PC-9 (cell line): ENCODE measurements around the gene ATP6V0B. TPM values are rescaled to one million over a fixed set of nuclear protein-coding genes. Genes with fewer than 3 reads are reported as not detected.
A peak's percentile ranks its signal among the peaks of the same experiment; 100 is the strongest.

Experiments used
- BruUV-seq: library from RNA; stranded (reverse); fragments of 400-500 nt; replicated peaks from 2 replicates; lab custom pipeline; 2021; lab: Mats Ljungman, UMichigan
- CTCF ChIA-PET: fragments of 300-600 bp; sonication (Branson Sonifier 250); formaldehyde crosslinking; loops from one replicate; lab custom pipeline; 2022; ENCODE audit warnings: antibody characterized with exemption; lab: Charles Lee
- POLR2A ChIA-PET: fragments of 300-600 bp; sonication (Branson Sonifier 250); formaldehyde crosslinking; loops from one replicate; lab custom pipeline; 2022; ENCODE audit warnings: antibody characterized with exemption; ENCODE audit not compliant: unreplicated experiment; lab: Charles Lee
- DNase-seq, 2 experiments: peaks; one replicate each; pipeline versions ENCODE4 v3.0.0 to v3.0.0-alpha.2; 2015 to 2022; ENCODE audit warnings: mixed read lengths in 1 of 2
- H2AFZ ChIP-seq: fragments of 200-600 bp; sonication (generic); 2 replicates; pipeline ENCODE4 v1.8.1; 2017; ENCODE audit warnings: antibody characterized with exemption
- H3F3A ChIP-seq: fragments of 200-600 bp; sonication (generic); 2 replicates; pipeline ENCODE4 v1.8.1; 2017; ENCODE audit warnings: antibody characterized with exemption, mild to moderate bottlenecking, low read depth; ENCODE audit not compliant: insufficient read depth
- H3K27ac ChIP-seq: fragments of 200-600 bp; sonication (generic); 2 replicates; pipeline ENCODE4 v1.6.1; 2016; ENCODE audit warnings: mixed run types
- H3K27me3 ChIP-seq: fragments of 200-600 bp; sonication (generic); 2 replicates; pipeline ENCODE4 v1.6.1; 2016; ENCODE audit warnings: low read depth, mixed run types; ENCODE audit not compliant: insufficient read depth
- H3K36me3 ChIP-seq: fragments of 200-600 bp; sonication (generic); 2 replicates; pipeline ENCODE4 v1.6.1; 2016; ENCODE audit warnings: low read depth, mixed run types
- H3K4me1 ChIP-seq: fragments of 200-600 bp; sonication (generic); replicated peaks from 2 replicates; pipeline ENCODE4 v1.6.1; 2016; ENCODE audit warnings: mixed run types; ENCODE audit not compliant: insufficient read depth
- H3K4me2 ChIP-seq: fragments of 200-600 bp; sonication (generic); 2 replicates; pipeline ENCODE4 v1.6.1; 2017; ENCODE audit warnings: mixed run types
- H3K4me3 ChIP-seq: fragments of 200-600 bp; sonication (generic); 2 replicates; pipeline ENCODE4 v1.6.1; 2016; ENCODE audit warnings: mixed run types
- H3K79me2 ChIP-seq: fragments of 200-600 bp; sonication (generic); 2 replicates; pipeline ENCODE4 v1.6.1; 2017; ENCODE audit warnings: low read depth, mixed run types
- H3K9me2 ChIP-seq: fragments of 200-600 bp; sonication (generic); 2 replicates; pipeline ENCODE4 v1.8.1; 2017; ENCODE audit warnings: mild to moderate bottlenecking; ENCODE audit not compliant: insufficient read depth
- H3K9me3 ChIP-seq: fragments of 200-600 bp; sonication (generic); 2 replicates; pipeline ENCODE4 v1.8.1; 2016; ENCODE audit warnings: low read depth; ENCODE audit not compliant: insufficient read depth
- H4K20me1 ChIP-seq: fragments of 200-600 bp; sonication (generic); 2 replicates; pipeline ENCODE4 v1.8.1; 2017; ENCODE audit not compliant: insufficient read depth
- EZH2 ChIP-seq: fragments of 200-600 bp; sonication (generic); IDR thresholded peaks from 2 replicates; pipeline ENCODE4 v1.8.0; 2017; ENCODE audit warnings: antibody characterized with exemption, low read depth
- intact Hi-C: fragments of 100-400 bp; cut with micrococcal nuclease; formaldehyde crosslinking; loops from one replicate; pipeline ENCODE4 v1.10.0; 2022; ENCODE audit not compliant: unreplicated experiment
- total RNA-seq: library from RNA; stranded (reverse); gene quantifications from 2 replicates; pipeline ENCODE4 v1.2.3, GENCODE V29; 2021
- TF ChIP-seq, protein P1 (sequence below): fragments of 200-600 bp; sonication (generic); conservative IDR thresholded peaks from 2 replicates; pipeline ENCODE4 v1.6.1; 2017; ENCODE audit warnings: mixed run types, antibody characterized with exemption, mild to moderate bottlenecking, moderate library complexity

ATP6V0B gene
- total RNA-seq, 1 experiment from 2014 or later, result 125 TPM

DNA sequence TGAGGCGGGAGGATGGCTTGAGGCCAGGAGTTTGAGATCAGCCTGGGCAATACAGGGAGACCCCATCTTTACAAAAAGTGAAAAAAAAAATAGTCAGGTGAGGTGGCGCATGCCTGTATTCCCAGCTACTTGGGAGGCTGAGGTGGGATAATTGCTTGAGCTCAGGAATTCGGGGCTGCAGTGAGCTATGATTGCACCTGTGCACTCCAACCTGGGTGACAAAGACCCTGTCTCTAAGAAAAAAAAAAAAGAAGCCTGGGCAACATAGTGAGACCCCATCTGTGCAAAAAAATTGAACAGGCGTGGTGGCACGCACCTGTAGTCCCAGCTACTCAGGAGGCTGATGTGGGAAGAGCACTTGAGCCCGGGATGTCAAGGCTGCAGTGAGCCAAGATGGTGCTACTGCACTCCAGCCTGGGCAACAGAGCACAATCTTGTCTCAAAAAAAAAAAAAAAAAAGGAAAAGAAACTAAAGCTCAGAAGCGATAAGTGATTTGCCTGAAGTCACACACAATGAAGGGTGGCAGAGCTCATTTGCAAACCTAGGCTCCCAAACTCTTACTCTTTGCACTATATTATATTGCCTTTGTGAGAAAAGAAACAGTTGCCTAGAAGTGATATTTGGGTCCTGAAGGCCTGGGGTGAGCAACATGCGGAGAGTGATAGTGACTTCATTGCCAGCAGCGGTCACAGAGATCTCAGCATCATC lies 18.6 kb downstream of the ATP6V0B start:
- Histone ChIP-seq H2AFZ (no peak overlapping the region), H3K4me2 (peak overlapping the region; percentile 97), H3K9me2 (no peaks in the 10 kb centered on the region), H3K4me3 (peak overlapping the region; percentile 59; the same call in 1 of the 2 replicates), H3K36me3 (no peaks in the 10 kb centered on the region), H3K4me1 (peaks cover 25% of the 10 kb centered on the region), H3K79me2 (no peaks in the 10 kb centered on the region), H3K9me3 (no peaks in the 10 kb centered on the region), H3F3A (peaks cover 49% of the 10 kb centered on the region), H3K27ac (no peak overlapping the region; the same call in 1 of the 2 replicates), H3K27me3 (no peaks in the 10 kb centered on the region), H4K20me1 (no peaks in the 10 kb centered on the region; the same call in 1 of the 2 replicates)
- CTCF ChIA-PET, result interaction anchor here (0.6 to 0.9 kb wide), 3 partner anchors 43 to 68 kb away, joined by 3 to 11 read pairs (median 3); no protein-coding TSS in a partner anchor
- no TSS peak for BruUV-seq
- no peak for TF ChIP-seq EZH2
- TF ChIP-seq, protein P1, sequence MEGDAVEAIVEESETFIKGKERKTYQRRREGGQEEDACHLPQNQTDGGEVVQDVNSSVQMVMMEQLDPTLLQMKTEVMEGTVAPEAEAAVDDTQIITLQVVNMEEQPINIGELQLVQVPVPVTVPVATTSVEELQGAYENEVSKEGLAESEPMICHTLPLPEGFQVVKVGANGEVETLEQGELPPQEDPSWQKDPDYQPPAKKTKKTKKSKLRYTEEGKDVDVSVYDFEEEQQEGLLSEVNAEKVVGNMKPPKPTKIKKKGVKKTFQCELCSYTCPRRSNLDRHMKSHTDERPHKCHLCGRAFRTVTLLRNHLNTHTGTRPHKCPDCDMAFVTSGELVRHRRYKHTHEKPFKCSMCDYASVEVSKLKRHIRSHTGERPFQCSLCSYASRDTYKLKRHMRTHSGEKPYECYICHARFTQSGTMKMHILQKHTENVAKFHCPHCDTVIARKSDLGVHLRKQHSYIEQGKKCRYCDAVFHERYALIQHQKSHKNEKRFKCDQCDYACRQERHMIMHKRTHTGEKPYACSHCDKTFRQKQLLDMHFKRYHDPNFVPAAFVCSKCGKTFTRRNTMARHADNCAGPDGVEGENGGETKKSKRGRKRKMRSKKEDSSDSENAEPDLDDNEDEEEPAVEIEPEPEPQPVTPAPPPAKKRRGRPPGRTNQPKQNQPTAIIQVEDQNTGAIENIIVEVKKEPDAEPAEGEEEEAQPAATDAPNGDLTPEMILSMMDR, result no peak
- POLR2A ChIA-PET, result interaction anchor here (0.5 to 0.7 kb wide), 2 partner anchors 35 to 708 kb away, joined by 4 to 9 read pairs; partner anchors contain the start of gene C1orf210
- DNase-seq, result no peak
- intact Hi-C loops, result loop anchor here (5.0 kb wide), 2 partner anchors 39 to 231 kb away; partner anchors contain the start of gene SLC6A9

DNA sequence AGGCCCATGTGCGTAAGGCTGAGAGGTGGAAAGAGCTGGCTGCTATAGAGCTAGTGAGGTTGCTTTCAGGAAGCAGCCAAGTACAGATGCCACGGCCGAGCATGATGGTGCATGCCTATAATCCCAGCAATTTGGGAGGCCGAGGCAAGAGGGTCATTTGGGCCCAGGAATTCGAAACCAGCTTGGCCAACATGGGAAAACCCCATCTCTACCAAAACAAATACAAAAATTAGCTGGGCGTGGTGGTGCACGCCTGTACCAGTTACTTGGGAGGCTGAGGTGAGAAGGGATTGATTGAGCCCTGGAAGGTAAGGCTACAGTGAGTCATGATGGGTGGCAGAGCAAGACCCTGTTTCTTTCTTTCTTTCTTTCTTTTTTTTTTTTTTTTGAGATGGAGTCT lies 19.3 kb downstream of the ATP6V0B start:
- no peak overlapping the region for H2AFZ ChIP-seq
- intact Hi-C loops, result loop anchor here (5.0 kb wide), 2 partner anchors 38 to 232 kb away; partner anchors contain the start of gene SLC6A9
- DNase-seq, result peak in 1 of 2 experiments; percentile 6
- no peaks in the 10 kb centered on the region for H3K79me2 ChIP-seq
- no peaks in the 10 kb centered on the region for H3K9me3 ChIP-seq
- no peak overlapping the region for H3K4me2 ChIP-seq
- no peaks in the 10 kb centered on the region; the same call in 1 of the 2 replicates for H4K20me1 ChIP-seq
- H3K4me1 ChIP-seq, result peaks cover 25% of the 10 kb centered on the region
- H3F3A ChIP-seq, result peaks cover 49% of the 10 kb centered on the region
- no TSS peak for BruUV-seq
- no peaks in the 10 kb centered on the region for H3K9me2 ChIP-seq
- no peak overlapping the region for H3K4me3 ChIP-seq
- H3K27me3 ChIP-seq, result no peaks in the 10 kb centered on the region
- no peak overlapping the region for H3K27ac ChIP-seq
- H3K36me3 ChIP-seq, result no peaks in the 10 kb centered on the region
- CTCF ChIA-PET, result interaction anchor here (0.6 to 0.9 kb wide), 2 partner anchors 37 to 54 kb away, joined by 6 to 11 read pairs; partner anchors contain the start of gene SLC6A9
- TF ChIP-seq EZH2, result no peak
- TF ChIP-seq, protein P1, result no peak
- POLR2A ChIA-PET, result no interaction called here

DNA sequence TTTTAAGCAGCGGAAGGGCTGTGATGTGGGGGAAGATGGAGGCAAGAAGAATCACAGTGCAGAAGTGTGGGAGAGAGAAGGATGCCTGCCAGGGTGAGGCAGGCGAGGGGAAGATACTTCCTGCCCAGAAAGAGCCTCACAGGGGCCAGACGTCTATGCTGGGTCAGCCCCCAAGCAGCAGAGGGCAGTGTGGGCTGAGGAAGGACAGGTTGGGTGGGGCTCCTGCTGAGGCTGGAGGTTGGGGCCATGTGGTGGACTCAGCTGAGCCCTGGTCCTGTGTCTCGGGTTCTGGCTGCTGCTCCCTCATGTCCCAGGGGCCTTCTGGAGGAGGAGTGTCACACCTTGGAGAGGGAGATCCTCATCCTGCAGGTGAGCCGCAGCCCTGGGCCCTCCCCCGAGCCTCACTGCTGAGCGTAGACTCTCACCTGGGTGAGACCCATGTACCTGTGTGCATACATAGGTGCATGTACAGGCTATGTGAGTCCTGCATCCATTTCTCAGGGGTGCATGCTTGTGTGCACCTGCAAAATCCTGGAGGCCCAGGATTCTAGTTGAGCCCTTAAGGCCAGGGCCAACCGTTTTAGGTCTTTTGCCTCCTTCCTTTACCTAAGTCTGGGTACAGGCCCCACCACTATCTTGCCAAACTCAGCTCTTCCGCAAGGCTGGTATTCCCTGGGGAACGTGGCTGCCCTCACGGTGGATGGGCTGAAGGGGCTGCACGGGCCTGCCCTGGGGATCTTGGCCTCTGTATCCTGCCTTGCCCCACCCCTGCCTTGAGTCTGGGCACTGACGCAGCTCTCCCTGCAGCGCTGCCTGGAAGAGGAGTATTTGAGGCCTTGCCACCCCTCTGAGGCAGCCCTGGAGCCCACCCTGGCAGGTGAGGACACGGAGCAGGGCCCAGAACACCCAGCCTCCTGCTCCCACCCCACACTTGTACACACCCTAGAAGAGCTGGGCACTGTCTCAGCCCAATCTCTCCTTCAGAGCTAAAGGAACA lies 20.3 kb downstream of the ATP6V0B start:
- no peak overlapping the region for H3K4me3 ChIP-seq
- H4K20me1 ChIP-seq, result no peaks in the 10 kb centered on the region; the same call in none of the 2 replicates
- peaks cover 58% of the 10 kb centered on the region for H3F3A ChIP-seq
- H3K36me3 ChIP-seq, result 0 out of 2 replicates have a peak, but pooled peaks cover under 1% of the 10 kb centered on the region
- intact Hi-C loops, result loop anchor here (5.0 kb wide), 2 partner anchors 37 to 233 kb away; partner anchors contain the start of gene SLC6A9
- no peaks in the 10 kb centered on the region for H3K9me3 ChIP-seq
- ChIA-PET POLR2A (interaction anchor here (0.5 kb wide), 1 partner anchor 20 kb away, joined by 9 read pairs; no protein-coding TSS in a partner anchor), CTCF (no interaction called here)
- DNase-seq, result peak; percentile 34 to 51
- H3K9me2 ChIP-seq, result no peaks in the 10 kb centered on the region
- TF ChIP-seq EZH2, result no peak
- TF ChIP-seq, protein P1, result peak; percentile 51; the same call in 1 of the 2 replicates
- no peak overlapping the region for H3K27ac ChIP-seq
- no TSS peak for BruUV-seq
- no peak overlapping the region for H2AFZ ChIP-seq
- H3K27me3 ChIP-seq, result no peaks in the 10 kb centered on the region
- H3K4me2 ChIP-seq, result no peak overlapping the region
- no peaks in the 10 kb centered on the region for H3K79me2 ChIP-seq
- peaks cover 18% of the 10 kb centered on the region for H3K4me1 ChIP-seq
